CD4-positive, alpha-beta T cell treated with Interferon alpha-2 for 1 hour (primary cell): Measurements from ENCODE around the gene PFN3.
"Not testable (repeated sequence)": the region's sequence is repeated elsewhere in the genome, so short reads cannot be mapped to it uniquely, and the experiment has no call there.

Experiments used
- DNase-seq, 2 donors: peaks; one replicate each; pipeline ENCODE4 v3.0.0-alpha.2; 2020 to 2022

The PFN3 gene

DNA sequence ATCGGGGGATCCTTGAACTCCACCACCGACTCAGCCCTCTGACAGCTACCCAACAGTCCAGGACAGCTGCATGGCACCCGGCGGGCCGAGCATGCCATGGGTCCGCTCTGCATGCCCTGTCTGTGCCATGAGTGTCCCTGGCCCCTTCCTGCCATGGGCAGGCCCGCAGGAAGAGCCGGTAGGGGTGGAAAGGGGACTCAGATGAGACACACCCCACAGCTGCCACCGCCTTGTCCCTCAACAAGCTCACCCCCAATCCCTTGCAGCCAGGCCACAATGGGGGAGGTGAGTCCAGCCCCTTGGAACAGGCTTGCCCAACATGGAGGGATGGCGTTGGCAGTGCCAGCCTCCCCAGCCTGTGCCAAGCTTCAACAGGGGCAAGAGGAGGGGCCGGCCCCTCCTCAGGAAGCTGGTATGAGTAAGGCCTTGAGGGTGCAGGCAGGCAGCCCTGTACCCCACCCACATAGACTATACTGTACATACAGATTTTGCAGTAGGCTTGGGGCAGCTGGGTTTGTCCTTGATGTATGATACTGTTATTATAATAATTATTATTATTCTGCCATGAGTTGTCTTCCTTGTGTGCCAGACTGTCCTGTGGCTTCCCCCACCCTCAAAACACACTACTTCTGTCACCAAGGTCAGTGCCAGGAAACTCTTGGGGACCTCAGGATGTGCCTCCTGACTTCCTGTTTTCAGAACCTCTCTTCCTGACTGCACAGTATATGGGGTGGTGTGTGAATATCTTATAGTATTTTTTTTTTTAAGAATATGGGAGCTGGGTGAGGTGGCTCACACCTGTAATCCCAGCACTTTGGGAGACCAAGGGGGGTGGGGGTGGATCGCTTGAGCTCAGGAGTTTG lies 28.2 kb downstream of the PFN3 start:
- DNase-seq = peak in 1 of 2 donors; percentile 37

GRCh38 chr5:177371120-177372033 lies 29.1 kb downstream of the PFN3 start:
- DNase-seq = no peak

DNA sequence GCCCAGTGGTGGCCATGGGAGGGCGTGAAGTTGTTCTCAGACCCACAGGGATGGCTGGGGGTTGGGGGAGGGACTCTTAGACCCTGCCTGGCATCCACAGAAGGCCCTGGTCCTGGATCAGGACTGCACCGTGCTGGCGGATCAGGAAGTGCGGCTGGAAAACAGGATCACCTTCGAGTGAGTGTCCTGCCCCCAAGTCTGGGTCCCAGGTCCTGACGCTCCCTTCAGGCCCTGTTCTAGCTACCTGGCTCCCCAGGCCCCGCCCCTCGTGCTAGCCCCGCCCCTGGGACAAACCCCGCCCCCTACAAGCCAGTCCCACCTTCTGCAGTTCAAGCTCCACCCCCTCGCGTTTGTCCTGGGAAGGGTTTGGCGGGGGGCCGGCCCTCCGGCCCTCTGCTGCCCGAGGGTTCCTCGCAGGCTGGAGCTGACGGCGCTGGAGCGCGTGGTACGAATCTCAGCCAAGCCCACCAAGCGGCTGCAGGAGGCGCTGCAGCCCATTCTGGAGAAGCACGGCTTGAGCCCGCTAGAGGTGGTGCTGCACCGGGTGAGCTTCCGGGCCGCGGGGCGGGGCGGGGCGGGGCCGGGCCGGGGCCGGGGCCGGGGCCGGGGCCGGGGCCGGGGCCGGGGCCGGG lies 29.9 kb downstream of the PFN3 start:
- DNase-seq = peak; percentile 52 to 81

- no peak for DNase-seq
Measured at GRCh38 chr5:177369645-177370440, 30.6 kb downstream of the PFN3 start.

- peak in 1 of 2 donors; percentile 40 for DNase-seq
Measured at GRCh38 chr5:177368869-177369644, 31.4 kb downstream of the PFN3 start.

DNA sequence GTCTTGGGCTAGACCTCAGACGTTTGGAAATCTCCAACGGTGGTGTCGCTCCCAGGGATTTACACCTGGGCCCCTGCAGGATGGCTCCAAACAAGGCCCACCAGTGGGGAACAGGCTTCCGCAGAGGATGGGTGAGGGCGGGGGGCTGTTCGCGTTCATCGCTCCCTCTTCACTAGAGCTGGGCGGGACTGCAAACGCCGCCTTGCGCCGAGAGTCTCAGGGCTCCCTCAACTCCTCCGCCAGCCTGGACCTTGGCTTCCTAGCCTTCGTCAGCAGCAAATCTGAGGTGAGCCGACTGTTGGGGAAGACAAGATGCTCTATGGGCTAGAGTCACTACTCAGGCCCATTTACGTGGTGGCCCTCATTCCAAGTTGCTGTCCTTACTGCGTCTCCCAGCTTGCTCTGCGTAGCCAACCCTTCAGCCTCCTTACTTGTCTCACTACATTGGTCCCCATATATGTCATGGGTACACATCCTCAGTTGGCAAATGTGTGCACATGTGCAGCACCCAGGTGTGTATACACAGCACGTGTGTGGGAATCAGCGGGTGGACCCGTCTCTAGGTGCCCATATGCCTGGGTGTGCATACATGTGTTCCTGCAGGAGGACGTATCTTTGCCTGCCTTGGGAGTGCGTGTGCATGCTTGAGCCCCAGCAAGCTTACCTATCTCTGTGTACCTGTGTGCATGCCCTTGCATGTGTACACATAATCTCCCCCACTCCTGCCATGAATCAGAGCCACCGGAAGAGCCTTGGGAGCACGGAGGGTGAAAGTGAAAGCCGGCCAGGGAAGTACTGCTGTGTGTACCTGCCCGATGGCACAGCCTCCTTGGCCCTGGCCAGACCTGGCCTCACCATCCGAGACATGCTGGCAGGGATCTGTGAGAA lies 32.2 kb downstream of the PFN3 start:
- DNase-seq = no peak

GRCh38 chr5:177367323-177367848 lies 33.1 kb downstream of the PFN3 start:
- DNase-seq = no peak

- no peak for DNase-seq
Measured at GRCh38 chr5:177366528-177367322, 33.7 kb downstream of the PFN3 start.

DNA sequence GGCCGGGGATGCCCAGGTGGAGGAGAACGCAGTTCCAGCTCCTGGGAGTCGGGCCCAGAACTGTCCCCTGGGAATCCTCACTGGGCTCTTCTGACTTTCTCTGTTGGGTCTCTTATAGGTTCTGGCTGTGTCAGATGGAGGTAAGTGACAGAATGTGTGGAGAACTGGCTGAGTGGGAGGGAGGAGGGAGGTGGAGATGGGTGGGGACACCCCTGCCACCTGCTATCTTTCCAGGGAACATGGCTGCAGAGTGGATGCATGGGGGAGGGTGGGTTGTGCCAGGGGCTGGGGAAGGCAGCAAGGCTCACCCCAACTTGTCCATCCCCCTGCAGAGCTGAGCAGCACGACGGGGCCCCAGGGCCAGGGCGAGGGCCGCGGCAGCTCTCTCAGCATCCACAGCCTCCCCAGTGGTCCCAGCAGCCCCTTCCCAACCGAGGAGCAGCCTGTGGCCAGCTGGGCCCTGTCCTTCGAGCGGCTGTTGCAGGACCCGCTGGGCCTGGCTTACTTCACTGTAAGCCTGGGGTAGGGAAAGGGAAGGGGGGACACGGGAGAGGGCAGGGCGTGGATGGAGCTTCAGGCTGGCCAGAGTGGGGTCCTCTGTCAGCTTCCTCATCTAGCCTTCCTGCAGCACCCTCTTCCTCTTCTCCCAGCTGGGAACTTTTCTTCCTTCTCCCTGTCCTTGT lies 34.5 kb downstream of the PFN3 start:
- DNase-seq = no peak

DNA sequence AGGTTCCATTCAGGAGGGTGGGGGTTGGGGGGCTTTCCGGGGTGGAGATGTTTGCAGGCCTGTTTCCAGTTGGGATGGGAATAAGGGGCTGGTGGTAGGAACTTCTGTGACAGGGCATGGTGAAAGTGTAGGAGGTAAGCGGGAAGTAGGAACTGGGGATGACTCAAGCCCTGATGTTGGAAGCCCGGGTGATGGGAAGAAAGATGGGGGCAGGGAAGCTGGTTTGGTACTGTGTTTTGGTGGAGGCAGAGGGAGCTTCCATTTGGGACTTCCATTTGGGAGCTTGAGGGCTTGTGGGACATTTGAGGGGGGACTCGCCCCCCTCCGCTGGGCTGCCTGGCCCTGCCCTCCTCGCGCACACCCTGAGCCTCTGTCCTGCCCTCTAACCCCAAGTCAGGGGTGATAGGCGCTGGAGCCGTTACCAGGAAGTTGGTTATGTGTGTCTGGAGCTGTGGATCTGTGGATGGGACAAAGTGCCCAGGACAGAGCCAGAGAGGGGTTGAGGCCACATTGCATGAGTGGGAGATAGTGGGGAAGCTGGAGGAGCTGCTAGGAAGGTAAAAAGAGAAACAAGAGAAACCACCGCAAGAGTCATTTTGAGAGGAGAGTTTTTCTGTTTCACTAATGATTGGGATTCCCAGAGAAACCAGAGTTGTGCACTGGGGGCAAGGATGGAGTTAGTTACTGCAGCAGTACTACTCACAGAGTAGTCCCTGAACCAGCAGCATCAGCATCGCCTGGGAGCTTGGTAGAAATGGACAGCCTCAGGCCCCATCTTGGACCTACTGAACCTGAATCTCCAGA lies 36.1 kb downstream of the PFN3 start:
- no peak for DNase-seq

DNA sequence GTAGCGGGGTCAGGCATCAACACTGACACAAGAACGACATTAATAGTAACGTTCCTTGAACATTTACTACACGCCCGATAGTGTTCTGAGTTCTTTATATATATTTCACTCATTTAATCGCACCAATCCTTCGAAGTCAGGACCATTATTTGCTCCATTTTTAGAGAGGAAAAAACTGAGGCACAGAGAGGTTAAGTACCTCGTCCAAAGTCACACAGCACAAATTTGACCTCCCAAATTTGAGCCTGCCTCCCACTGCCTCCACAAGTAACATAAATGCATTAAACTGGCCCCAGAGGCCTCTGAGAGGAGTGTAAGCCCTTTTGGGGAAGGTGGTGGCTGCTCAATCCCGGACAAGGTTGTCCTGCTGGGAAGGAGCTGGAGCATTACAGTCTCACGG lies 36.9 kb downstream of the PFN3 start:
- DNase-seq = no peak

DNA sequence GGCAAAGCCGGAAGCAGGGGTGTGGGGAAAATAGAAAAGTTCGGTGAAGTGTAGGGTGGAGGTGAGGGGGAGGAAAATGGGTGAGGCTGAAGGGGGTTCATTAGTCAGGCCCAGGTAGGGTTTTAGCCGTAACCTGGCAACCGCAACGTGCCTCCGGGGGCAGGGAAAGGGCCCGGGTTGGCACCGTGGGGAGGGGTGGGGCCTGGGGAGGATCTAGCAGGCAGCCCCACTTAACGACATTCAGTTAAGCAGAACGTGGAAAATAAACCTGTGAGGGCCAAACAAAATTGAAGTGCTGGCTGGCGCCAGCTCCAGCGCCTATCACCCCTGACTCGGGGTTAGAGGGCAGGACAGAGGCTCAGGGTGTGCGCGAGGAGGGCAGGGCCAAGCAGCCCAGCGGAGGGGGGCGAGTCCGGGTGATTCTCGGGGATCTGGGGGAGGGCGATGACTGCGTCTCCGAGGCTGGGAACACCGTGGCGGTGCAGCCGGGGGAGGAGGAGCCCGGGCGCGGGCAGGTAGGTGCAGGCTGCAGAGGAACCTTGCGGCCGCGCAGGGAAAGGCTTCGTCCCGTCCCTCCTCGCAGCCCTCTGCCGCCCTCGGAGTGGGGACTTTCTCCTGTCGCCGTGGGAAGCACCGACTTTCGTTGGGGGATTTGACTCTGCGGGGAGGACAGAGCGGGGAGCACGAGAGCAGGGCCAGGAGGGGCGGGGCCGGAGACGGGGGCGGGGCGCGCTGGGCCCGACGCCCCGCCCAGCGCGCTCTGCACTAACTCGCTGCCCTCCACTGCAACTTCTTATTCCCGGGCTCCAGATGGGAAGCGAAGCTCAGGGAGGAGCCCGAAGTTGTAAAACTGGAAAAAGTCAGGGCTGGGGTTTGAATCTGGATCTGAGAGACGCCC lies 37.6 kb downstream of the PFN3 start:
- peak; percentile 64 to 82 for DNase-seq

- DNase-seq = no peak
Measured at GRCh38 chr5:177362292-177362609, 38.2 kb downstream of the PFN3 start.

- peak in 1 of 2 donors; percentile 33 for DNase-seq
Measured at GRCh38 chr5:177361418-177362291, 38.8 kb downstream of the PFN3 start.

DNA sequence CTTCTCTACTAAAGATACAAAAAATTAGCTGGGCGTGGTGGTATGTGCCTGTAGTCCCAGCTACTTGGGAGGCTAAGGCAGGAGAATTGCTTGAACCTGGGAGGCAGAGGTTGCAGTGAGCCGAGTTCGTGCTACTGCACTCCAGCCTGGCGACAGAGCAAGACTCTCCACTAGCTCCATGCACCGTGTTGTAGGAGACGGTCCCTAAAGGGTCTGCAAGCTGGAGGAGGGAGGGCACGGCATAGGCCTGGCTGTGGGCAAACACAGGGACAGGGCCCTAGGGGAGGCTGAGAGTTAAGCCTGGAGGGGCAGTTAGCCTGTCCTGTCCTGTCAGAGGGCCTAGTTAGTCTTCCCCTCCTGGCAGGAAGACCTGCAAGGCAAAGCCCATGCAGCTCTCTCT lies 39.7 kb downstream of the PFN3 start:
- not testable (repeated sequence) for DNase-seq

GRCh38 chr5:177359860-177360259 lies 40.6 kb downstream of the PFN3 start:
- no peak for DNase-seq
